HG03457 (cell line): ENCODE results near the gene ABCB10.
"Not testable (repeated sequence)": the region's sequence is repeated elsewhere in the genome, so short reads cannot be mapped to it uniquely, and the experiment has no call there.

Source experiments
- ATAC-seq: cut with Tn5 transposase; IDR thresholded peaks from one replicate; pipeline ENCODE4 v1.9.1; 2021; ENCODE audit warnings: moderate number of reproducible peaks; ENCODE audit not compliant: unreplicated experiment

The ABCB10 gene

GRCh38 chr1:229558460-229559335, at the start of gene ABCB10:
TSS of gene ABCB10 (minus strand) at chr1:229558707. CDS start at chr1:229558652, 55 bp downstream.
- peak; percentile 80 for ATAC-seq

- ATAC-seq: no peak
These were observed 48.9 kb upstream of the ABCB10 start for GRCh38 chr1:229607370-229607769.

GRCh38 chr1:229603371-229604005, 45.0 kb upstream of the ABCB10 start:
- ATAC-seq: no peak

- no peak for ATAC-seq
These were observed 41.7 kb upstream of the ABCB10 start for GRCh38 chr1:229600229-229600628.

- no peak for ATAC-seq
These were observed 40.9 kb upstream of the ABCB10 start for GRCh38 chr1:229599218-229599954.

- ATAC-seq: no peak
These were observed 39.4 kb upstream of the ABCB10 start for GRCh38 chr1:229597877-229598276.

GRCh38 chr1:229596925-229597699, 38.6 kb upstream of the ABCB10 start:
- ATAC-seq: no peak

GRCh38 chr1:229595876-229596275, 37.4 kb upstream of the ABCB10 start:
- ATAC-seq: not testable (repeated sequence)

GRCh38 chr1:229594227-229595008, 35.9 kb upstream of the ABCB10 start:
- ATAC-seq: no peak

GRCh38 chr1:229593800-229594199, 35.3 kb upstream of the ABCB10 start:
- no peak for ATAC-seq

- ATAC-seq: no peak
These were observed 31.6 kb upstream of the ABCB10 start for GRCh38 chr1:229590119-229590518.

GRCh38 chr1:229585338-229585737, 26.8 kb upstream of the ABCB10 start:
- ATAC-seq: no peak

- no peak for ATAC-seq
These were observed 24.2 kb upstream of the ABCB10 start for GRCh38 chr1:229582715-229583114.

GRCh38 chr1:229582011-229582694, 23.6 kb upstream of the ABCB10 start:
- ATAC-seq: no peak

- no peak for ATAC-seq
These were observed 23.0 kb upstream of the ABCB10 start for GRCh38 chr1:229581485-229581884.

- no peak for ATAC-seq
These were observed 20.7 kb upstream of the ABCB10 start for GRCh38 chr1:229579059-229579673.

- no peak for ATAC-seq
These were observed 19.9 kb upstream of the ABCB10 start for GRCh38 chr1:229578168-229579058.
